Measurements from ENCODE around the gene CDK1.
A peak's percentile ranks its signal among the peaks of the same experiment; 100 is the strongest.

CDK1 gene

DNA sequence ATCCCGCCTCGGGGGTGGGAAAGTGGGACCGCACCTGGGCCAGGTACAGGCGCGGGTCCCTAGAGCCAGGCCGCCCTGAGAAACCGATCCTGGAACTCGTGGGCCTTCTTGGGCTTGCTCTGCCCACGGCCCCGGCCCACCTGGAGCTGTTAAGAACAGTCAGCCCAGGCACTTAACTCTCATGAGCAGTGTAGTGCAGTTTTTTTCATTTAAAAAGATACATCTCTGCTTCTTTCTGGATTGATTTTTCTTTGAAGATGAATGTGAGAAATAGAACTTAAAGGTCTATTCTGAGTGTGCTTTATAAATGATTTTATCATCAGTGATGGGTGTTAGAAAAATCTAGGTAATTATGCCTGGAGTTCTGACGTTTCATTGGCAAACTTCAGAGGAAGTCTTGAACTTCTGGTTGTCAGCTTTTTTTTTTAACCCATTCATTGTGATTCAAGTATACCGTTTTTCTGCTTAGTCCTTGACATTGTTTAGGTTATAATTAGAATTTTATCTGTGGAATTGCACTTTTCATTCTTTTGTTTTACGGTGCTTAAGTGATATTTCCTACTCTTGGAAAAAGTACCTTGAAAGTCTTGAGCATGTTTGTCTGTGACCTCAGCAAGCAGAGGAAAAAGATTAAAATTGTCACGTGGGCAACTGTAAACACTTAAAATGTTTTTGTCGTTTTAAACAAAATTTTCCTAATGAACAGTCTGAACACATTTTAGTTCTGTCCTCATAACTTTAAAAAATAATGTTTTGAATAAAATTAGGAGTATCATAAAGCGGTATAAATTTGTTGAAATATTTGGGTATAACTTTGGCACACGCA, 906 bp downstream of the CDK1 start:
- no peak for DNase-seq (ENCODE audit: low read depth)

DNA sequence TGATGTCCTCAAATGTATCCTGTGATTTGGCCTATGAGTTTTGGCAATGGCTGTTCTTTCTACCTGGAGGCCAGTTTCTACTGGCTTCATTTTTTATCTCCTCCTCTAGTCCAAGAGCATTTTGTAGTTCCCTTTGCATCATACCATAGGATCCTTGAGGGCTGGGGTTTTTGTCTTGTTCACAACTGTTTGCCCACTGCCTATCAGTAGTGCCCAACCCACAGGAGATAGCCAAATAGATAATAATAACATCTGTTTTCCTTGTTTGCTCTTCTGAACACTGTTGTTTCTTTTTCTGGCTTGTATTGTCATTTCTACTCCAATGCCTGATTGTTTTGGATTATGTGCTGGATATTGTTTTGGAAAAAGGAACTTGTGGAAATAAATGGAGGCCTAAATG, 3.4 kb downstream of the CDK1 start:
- no peak for DNase-seq (ENCODE audit: low read depth)

DNA sequence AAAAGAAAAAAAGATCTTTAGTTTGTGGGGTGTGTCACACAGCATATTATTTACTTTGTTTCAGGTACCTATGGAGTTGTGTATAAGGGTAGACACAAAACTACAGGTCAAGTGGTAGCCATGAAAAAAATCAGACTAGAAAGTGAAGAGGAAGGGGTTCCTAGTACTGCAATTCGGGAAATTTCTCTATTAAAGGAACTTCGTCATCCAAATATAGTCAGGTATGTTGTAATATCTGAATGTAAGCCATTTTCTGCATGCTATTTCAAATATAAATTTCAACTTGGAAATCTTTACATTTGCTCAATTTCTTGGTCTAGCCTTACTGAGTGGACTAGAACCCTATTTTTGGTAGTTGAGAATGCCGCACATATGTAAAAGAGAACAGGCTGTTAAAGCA, 6.4 kb downstream of the CDK1 start:
- no peak for DNase-seq (ENCODE audit: low read depth)

DNA sequence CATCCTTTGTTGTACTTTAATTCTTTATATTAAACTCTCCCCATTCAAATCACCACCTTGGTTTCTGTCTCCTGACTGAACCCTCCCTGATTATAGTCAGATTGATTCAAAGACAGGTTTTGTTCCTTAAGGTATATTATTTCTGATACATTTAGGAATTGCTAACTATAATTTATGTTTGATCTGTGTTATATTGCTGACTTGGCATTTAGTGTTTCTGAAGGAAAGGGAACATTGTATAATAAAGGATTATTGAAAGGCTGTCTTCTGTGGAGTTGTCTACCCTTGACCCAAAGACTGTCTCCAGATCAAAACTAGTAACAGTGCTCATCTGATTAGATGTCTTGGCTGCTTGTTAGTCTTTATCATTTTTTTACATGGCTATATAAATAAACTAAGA, 10.3 kb downstream of the CDK1 start:
- DNase-seq (ENCODE audit: low read depth) = no peak

DNA sequence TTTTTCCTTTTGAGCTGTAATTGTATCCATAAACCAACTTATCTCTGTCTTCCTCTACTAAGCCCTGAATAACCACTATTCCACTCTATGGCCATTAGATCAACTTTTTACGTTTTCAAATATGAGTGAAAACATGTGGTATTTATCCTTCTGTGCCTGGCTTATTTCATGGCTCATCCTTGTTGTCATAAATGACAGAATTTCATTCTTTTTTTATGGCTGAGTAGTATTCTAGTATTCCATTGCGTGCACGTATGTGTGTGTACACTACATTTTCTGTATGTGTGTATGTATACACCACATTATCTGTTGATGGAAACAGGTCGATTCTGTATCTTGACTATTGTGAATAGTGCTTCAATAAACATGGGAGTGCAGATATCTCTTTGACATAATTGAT, 11.1 kb downstream of the CDK1 start:
- DNase-seq (ENCODE audit: low read depth) = no peak

DNA sequence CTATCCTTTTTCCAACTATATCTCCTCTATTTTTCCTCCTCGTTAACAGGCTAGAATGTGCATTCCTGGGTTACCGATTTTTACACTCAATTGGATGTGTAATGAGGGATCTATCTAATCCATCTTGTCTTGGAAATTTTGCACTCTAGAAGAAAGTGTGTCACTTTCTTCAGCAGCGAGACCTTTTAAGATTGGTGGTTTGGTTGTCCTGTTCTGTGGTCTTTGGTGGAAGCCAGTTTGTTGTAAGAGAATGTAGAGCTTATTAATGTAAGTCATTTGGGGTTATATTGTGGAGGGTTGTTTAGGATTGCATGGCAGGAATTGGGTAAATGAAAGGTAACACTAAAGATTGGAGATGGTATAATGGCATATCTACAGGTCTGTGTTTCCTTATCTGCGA, 16.7 kb downstream of the CDK1 start:
- DNase-seq (ENCODE audit: low read depth) = no peak

DNA sequence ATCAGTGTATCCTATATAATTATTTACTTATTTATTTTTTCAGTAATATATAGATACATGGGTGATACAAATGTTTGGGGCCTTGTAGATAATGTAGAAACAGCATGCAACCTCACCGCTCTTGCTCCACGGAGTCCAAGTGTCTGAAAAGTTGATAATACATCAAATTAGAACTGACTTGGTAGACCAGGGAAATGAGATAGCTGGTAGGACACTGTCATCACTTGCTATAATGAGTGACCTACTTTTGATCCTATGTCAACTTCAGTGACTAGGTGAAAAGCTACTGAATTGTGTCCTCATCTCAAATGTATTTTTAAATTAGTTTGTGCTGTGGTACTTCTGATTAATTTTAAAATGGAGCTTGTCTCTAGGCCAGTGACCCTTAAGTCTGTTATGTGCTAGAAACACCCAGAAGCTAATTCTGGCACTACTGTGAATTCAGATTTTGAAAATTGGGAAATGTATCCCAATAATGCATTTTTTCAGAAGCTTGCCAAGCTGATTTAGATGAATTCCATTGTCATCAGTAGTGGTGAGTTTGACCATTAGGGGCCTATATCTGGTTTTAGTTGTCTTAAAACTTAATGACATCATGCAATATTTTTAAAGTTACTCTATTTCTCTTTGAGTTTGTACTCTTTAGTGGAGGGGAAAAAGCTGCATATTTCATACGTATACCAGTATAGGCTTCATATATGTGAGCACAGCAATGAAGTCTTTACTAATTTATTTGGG, 17.4 kb downstream of the CDK1 start:
- no peak for DNase-seq (ENCODE audit: low read depth)

DNA sequence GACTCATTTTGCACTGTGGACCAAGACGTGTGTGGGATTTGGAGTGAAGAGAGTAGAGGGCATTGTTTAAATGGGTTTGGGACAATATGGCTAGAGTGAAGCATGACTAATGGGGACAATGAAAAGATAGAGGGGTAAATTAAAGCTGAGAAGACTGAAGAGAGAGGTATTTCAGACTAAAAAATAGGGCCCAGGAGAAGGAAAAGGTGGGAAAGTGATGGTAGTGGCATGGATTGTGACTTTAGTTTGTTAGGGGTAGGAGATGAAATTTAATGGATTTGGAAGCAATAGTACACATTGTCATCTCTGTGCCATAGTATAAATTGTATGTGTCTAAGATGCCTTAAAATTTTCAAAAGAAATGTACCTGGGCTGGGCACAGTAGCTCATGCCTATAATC, 18.2 kb downstream of the CDK1 start:
- DNase-seq (ENCODE audit: low read depth) = no peak

DNA sequence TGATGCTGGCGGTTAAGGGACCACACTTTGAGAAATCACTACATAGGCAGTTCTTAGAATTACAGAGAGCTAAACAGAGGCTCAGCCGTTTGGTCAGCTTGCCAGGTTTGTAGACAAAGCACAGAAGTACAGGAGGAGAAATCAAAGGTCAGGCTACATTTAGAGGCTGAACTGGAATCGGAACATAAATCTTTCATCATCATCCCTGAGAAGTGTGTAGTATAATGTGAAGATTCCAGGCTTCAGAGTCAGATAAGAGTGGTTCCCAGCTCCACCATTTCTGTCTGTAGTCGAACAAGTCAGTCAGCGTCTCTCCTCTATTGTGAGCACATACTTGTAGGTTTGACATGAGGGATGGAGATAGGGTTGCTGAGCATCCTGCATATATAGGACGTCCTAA, 18.9 kb downstream of the CDK1 start:
- DNase-seq (ENCODE audit: low read depth) = no peak

DNA sequence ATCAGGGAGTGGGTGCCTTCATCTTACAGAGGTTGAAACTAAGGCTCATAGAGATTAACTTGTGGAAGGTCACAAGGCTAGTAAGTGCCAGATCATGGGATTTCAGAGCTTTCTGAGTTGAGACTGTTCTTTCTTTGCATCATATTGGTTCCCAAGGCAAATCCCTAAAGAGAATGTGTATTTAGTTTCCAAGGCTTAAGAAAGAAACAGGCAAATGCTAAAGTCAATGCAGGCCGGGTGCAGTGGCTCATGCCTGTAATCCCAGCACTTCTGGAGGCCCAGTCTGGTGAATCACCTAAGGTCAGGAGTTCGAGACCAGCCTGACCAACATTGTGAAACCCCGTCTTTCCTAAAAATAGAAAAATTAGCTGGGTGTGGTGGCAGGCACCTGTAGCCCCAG, 19.8 kb downstream of the CDK1 start:
- DNase-seq (ENCODE audit: low read depth) = peak; percentile 38

DNA sequence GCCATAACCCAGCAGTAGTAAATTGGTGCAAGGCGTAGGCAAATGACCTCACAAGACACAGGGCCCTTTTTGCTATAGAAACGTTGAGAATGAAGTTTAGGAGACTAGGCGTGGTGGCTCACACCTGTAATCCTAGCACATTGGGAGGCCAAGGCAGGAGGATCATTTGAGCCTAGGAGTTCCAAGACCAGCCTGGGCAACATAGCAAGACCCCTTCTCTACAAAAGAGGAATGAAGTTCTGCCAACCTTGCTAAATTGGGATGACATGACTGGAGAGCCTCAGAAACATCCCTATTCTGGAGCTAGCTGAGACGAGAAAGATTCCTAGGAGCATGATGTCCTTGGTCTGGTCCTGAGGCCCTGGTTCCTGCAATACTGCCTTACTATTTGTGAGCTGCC, 20.6 kb downstream of the CDK1 start:
- DNase-seq (ENCODE audit: low read depth) = no peak

DNA sequence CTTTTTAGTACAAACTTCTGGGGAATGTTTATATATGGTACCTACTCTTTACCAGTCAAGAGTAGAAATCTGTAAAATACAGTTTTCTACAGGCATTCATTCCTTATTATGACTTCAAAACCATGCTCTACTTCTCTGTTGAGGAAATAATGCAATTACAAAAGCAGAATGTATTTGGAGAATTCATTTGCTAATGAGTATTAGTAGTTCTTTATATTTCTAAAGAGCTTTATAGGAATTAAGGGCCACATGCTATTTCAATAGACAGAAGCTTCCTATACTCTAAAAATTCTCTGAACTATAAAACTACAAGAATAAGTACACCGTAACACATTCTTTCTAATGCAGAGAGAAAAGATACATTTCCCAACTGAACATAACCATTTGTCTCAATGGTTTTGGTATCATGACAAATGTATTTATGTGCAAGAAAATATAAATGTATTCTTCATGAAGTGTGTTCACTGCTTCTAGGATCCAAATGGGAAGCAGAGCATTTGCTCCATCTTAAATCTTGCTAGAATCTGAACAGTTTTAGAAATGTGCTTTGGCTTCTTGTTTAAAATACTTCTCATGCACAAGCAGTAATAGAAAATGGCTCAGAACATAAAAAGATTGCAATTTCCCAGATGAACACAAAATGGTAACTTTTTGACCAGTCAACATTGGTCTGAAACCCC, 21.8 kb downstream of the CDK1 start:
- no peak for DNase-seq (ENCODE audit: low read depth)

DNA sequence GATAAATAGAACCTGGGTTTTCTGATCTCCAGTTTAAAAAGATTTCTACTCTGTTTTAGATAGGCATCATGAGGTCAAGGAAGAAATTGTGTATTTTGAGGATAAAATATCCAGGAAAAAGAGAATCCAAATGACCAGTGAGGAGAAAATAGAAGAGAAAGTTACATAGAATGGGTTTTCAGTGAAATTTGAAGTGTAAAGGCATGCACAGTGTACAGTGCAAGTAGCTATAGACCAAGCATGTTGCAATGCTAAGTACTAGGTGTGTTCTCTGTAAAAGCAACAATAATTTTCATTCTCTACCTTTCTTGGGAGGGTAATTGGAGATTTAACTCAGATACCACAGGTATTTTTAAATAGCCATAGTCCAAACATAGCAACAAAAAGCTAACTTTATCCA, 22.6 kb downstream of the CDK1 start:
- no peak for DNase-seq (ENCODE audit: low read depth)

DNA sequence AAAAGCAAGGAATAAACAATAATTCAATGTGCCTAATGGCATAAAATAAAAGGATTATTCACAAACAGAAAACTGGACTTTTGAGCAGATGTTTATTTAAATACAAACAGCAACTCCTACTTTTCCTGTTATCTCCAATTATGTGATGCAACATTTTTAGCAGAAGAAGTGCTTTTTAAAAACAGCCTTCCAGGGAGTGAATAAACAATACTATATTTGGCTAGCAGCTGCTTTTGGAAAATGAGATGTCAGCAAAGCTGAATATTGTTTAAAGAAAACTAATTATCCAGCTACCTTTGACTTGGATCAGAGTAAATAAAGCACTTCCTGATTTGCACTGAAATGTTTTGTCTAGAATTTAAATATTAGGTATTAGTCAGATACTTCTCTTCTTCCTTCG, 23.2 kb downstream of the CDK1 start:
- no peak for DNase-seq (ENCODE audit: low read depth)

DNA sequence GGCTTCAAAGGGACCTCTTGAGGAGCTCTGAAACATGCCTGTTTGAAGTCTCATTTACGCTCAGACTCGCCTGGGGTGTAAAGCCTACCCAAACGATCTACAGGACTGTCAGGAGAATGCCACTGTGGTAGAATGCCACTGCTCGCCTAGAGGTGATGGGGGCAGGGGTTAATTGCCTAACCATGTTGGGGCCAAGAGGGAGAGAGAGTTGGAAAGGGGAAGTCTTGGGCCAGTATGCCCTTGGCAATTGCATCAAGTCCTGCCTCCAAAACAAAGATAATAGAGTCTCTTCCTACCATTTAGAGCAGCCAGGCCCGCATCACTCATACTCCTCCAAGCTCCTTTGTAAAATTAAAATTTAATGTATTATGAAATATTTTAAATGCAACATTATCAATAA, 25.2 kb downstream of the CDK1 start:
- DNase-seq (ENCODE audit: low read depth) = no peak

DNA sequence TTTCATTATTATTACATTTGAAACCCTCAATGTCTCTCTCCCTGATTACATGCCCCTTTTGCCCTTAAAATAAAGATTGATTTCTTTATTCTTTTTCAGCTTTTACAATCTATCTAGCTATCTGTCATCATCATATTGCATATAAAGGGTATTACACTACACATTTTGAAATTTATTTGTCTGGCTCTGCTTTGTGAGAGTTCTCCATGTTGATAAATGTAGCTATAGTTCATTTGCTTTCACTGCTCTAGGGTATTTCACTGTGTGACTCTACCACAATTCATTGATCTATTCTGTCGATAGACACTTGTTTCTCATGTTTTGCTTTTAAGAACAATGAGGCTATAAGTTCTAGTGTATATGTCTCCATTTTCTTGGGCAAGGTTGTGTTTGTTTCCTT, 25.6 kb downstream of the CDK1 start:
- no peak for DNase-seq (ENCODE audit: low read depth)

DNA sequence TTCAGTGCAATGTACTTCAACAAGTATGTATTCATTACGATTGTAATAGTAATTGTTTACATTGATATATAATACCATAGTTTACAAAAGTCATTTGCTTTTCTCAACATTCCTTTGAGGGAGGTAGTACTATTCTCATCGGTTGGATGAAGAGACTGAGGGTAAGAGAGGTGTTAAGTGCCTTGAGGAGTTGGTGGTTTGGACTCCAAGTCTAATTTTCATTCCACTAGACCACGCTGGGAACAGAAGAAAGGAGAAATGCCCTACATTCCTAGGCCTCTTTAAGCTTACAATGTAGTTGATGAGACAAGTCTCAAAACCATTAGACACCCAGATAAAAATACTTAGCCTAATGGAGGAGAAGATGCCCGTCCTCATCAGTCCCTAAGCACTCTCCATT, 28.6 kb downstream of the CDK1 start:
- no peak for DNase-seq (ENCODE audit: low read depth)

DNA sequence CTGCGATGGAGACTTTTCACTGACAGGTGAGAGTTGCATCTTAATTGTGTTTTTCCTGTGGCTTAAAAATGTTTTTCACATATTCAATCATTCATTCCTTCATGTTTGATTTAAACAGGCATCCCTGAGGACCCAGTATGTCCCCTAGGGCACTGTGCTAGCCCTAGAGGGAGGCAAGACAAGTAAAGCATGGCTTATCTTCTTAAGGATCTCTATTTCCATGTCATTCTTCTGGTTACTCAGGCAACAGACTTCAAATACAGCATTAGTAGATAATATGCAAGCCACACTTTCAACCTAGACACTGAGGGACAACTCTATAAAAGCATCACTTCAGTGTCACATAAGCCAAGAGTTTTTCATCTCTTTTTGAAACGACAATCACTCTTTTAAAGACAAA, 29.2 kb downstream of the CDK1 start:
- DNase-seq (ENCODE audit: low read depth) = no peak

DNA sequence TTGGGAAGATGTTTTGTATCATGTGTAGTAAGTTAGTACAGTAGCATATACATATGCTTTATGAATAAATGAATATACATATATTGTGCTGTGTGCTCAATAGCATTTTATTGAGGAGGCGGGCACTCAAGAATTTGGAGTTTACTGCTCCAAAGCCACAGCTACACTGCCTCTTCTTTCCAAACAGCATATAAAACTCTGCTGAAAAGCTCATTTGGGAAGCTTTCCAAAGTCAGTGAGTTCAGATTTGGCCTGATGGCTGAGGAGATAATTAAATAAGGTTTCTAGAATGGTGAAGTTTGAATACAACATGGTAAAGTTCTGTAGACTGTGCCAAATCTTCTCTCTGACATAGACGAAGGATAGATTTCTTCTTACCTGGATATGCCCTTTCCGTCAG, 29.8 kb downstream of the CDK1 start:
- DNase-seq (ENCODE audit: low read depth) = no peak

DNA sequence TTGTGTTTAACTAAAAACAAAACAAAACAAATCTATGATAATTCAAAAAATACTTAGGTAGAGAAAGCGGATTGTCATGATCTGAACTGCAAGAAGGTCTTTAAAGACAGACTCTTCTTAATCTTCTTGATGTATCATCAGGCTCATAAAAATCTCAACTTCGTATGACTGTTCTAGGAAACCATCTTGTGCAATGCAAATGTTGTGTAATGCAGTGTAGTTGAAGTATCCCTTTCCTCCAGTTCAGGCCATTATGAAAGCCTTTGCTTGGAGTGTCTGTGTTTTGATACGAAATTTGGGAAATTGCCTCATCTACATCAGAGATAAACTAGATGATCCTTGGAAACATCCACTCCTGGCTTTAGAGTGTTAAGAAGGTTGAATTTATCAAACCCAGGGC, 30.9 kb downstream of the CDK1 start:
- peak; percentile 65 for DNase-seq (ENCODE audit: low read depth)

DNA sequence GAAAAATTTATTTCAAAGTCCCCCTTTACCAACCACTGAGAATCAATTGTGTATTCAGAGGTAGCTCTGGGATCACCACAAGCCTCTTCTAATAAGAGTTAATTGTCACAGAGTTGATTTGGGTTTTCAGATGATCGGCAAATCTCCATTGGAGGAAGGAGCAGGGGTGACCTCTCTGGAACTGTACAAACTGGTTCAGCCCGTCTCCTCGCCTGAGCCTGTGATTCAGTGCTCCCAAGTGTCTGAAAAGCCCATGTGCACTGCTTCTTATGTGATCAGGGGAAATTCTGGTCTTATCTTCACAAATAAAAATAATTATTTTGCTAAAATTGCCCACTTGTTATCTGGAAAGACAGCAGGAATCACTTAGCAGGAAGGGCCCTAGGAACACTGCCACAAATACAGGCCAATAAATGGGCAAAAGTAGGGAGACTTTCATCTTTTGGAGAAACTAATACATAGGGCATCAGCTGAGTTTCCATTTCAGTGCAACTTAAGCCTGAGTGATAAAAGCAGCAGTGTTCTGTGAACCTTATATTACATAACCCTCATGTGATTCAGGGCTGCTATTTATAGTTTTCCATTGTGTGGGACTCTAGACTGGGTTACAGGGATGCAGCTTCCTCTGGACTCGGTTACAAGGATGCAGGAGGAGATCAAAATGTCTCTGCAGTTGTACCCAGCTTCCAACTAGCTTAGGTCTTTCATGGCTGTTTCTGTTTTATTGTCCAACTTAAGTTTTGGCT, 32.3 kb downstream of the CDK1 start:
- DNase-seq (ENCODE audit: low read depth) = peak; percentile 62

DNA sequence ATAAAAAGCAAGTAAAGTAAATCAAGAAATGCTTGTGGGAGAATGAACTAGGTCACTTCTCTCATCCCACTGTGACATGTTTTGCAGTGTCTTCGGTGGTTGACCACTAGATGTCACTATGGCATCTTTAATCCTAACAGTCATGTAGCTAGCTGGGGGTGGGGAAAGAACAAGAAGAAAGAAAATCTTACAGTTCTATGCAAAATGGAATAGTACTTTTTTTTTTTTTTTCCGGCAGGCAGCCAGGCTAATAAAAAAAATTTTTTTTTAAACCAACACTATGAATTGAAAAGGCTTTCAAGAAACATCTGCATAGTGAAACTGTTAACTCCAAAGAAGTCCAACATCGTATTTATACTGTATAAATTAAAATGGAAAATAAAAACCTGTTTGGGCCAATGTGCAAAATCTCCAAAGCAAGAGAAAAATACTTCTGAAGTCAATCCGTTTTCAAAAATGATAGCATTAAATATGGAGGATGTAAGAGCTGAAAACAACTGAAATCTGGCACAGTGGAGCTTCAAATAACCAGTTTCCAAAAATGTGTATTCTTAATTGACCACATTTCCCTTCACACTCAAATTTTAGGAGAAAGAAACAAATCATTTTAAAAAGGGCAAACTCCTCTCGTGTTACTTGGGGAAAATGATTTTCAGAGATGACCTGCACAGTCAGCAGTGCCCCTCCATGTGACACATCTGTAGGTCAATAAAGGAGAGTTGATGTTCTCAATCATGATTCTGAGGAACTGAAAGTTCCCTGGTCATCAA, 38.5 kb downstream of the CDK1 start:
- DNase-seq (ENCODE audit: low read depth) = peak; percentile 83

Measured in stromal cell of bone marrow (primary cell).